Dedifferentiated amniotic fluid mesenchymal stem cell (primary cell): Measurements from ENCODE around the gene PDE4C.
"Not testable (repeated sequence)": the region's sequence is repeated elsewhere in the genome, so short reads cannot be mapped to it uniquely, and the experiment has no call there.

Source experiments
- DNase-seq: peaks from one replicate; pipeline ENCODE4 v3.0.0-alpha.2; 2016; ENCODE audit errors: extremely low spot score

PDE4C gene

DNA sequence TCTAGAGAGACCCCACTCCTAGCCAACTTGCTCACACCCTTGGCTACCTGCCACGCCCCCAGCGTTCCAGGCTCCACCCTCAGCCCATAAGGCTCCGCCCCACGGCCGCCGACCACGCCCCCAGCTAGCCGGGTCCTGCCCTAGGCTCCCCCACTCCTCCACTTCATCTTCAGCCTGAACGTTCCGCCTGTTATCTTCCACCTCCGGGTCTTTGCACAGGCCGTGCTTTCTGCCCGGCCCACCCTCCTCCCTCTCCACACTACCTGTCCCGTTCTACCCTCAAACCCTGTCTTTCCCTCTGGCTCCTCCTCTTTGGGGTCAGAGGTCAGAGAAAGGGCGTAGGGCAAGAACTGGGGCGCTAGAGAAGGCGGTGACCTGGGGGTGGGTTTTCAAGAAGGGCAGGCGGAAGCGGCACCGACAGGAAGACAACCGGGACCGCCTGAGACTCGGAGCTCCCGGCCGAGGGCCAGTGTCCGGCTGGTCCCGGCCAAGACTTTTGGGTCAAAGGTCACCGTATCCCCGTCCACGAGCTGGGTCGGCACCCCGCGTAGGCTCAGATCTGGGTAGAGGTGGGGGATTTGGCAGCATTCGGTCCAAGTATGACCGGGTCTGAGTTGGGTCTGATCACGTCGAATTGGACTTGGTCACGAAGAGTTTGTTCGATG, 2.2 kb downstream of the PDE4C start:
- DNase-seq: no peak

- DNase-seq: no peak
These were observed 4.2 kb downstream of the PDE4C start for GRCh38 chr19:18221815-18222725.

DNA sequence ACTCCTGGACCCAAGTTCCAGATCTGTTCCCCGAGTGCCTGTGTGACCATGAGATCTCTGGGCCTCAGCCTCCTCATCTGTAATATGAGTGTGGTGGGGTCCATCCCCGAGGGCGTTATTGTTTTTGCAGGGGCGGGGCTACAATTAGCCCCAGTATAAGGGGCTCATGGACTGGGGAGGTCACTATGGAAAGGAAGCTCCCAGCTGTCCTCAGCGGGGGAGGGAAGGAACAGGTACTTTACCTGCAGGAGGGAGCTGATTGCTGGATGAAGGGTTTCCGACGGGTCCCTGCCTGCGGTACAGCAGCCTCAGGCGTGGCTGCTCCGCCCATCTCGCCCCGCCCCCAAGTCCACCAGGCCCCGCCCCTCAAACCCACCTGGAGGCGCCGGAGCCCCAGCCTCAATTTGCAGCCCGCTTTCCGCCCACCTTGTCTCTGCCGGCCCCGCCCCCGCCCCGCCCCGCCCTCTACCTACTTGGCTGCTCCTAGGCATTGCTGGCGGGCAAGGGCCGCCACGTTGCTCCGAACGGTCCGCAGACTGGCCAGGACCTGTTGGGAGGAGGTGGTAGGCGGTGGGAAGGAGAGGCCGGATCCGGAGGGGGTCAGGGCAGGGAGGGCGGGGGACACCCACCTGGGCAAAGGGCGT, 5.5 kb downstream of the PDE4C start:
- no peak for DNase-seq

GRCh38 chr19:18219911-18220631, 6.2 kb downstream of the PDE4C start:
- DNase-seq: no peak

- DNase-seq: no peak
These were observed 7.6 kb downstream of the PDE4C start for GRCh38 chr19:18218600-18218999.

DNA sequence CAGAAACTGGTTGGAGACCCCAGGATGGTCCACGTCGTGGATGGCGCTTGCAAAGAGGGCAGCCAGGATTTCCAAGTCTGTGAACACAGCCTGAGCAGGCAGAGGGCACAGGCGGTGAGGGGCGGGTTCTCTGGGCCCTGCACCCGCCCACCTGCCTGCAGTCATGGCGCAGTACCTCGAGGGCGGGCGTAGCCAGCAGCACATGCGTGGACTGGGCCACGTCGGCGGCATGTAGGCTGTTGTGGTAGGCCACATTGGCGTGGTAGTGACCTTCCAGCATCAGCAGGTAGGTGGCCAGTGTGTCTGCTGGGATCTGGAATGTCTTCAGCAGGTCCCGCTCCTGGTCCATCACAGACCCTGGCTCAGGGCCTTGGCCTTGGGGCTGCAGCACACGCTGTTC, 8.1 kb downstream of the PDE4C start:
- no peak for DNase-seq

- no peak for DNase-seq
These were observed 9.4 kb downstream of the PDE4C start for GRCh38 chr19:18216789-18217188.

GRCh38 chr19:18214779-18215433, 11.3 kb downstream of the PDE4C start:
- DNase-seq: no peak

DNA sequence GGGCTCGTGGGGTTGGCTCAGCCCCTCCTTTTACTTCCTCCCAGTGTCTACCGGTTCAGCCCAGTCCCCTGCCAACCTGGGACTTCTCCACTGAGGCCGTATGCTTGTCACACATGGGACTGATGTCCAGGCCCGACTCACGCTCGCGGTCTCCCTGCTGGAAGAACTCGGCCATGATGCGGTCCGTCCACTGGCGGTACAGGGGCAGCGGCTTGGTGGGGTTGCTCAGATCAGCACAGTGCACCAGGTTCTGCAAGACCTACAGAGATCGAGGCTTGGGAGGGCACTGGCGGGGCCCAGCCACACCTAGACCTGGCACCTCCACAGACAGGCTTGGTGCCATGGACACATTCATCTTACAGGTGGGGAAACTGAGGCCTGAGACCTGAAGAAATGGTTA, 14.6 kb downstream of the PDE4C start:
- no peak for DNase-seq

DNA sequence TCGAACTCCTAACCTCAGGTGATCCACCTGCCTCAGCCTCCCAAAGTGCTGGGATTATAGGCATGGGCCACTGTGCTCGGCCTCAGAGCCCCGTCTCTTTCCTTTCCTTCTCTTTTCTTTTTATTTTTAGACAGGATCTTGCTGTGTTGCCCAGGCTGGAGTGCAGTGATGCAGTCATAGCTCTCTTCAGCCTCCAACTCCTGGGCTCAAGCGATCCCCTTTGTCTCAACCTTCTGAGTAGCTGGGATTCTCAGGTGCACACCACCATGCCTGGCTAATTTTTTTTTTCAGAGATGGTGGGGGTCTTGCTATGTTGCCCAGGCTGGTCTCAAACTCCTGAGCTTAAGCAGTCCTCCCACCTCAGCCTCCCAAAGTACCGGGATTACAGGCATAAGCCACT, 16.3 kb downstream of the PDE4C start:
- DNase-seq: not testable (repeated sequence)

DNA sequence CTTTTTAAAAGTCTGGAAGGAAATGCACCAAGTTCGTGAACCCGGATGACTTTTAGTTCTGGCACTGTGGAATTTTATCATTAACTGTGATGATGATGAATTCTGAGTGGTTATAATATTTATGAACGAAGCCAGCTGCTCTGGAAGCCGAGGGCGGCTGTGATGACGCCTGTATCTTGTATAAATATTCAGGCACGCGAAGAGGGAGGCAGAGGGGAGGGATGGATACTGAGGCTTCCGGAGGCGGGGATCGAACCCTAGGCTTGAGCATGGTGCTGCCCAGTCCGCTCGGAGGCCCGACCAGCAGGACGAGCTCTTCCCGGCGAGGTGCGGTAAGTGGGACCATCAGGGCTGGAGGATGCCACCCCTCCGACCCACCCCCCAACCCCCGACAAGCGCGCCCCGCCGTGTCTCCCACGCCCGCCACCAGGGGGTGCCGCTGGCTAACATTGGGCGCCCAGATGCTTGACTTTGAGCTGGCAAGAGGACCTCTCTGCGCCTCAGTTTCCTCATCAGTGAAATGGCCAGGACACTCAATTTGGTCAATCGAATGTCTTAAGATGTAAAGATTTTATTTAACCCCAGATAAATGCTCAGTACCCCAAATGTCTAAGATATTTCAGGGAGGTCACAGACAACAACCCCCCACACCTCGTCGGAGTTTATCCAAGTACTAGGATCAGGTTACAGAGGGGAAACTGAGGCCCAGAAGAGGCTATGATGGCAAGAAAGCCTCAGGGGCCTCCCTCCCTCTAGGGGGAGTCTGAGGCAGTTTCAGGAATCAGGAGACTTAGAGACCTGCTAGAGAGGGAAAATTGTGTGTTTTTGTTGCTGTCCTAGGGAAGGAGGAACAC, 17.9 kb downstream of the PDE4C start:
- DNase-seq: no peak

GRCh38 chr19:18206018-18206417, 20.2 kb downstream of the PDE4C start:
- DNase-seq: no peak

DNA sequence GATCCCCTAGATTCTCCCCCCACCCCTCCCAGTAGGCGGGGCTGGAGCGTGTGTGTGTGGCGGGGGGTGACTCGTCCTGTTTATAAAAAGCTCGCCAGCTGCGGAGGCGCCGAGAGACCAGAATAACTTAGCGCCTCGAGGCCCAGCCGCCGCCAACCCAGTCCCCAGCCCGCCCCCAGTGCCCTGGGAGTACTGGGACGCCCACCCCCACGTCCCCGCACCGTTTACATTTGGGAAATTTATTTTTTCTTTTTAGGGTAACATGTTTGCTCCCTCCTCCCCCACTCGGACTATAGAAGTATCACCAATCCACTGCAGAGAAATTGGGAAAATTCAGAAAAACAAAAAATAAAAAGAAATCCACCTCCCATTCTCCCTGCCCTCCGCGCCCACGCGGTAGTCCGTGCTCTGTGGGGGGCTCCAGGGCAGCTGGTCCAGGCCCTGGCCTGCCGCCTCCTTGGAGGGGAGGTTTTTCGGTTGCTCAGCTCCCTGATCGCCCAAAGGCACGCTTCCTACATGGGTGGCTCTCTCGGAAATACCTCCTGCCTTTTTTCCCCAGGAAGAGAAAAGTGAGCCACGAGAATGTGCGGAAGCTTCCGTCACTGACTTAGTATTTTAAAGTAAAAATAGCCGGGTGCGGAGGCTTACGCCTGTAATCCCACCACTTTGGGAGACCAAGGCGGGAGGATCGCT, 20.9 kb downstream of the PDE4C start:
- peak; percentile 55 for DNase-seq

DNA sequence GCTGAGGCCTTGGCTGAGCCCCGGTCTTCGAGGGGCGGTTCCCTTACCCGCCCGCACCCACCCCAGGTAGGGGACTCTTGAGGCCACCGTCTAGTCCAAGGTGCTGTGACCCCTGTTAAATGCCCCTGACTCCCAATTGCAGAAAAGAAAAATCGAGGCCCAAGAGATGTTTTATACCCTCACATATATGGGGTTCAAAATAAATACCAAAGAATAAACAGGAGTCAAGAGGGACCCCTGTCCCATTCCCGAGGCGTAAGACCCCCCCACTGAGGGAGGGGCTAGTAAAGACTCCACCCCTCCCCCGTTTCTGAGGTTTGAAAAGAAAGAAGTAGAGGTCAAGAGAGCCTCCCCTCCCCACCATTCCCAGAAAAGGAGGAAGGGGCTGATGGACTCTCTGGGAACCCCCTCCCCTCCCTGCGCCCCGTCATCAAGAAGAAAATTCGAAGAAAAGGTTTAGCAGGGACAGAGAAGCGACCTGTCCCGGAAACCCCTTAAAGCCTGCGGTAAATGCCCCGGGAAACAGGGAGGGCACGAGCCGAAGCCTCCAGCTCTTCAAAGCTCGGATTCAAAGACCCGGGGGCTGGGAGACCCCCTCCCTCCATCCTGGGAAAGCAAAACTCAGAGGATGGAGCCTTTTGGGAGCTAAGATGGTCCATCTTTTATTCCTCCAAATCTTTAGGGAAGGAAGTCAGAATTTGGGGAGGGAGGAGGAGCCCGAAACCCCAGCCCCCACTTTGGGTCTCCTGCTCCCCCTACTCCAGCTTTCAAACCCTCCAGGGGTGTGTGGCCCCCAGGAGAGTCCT, 21.6 kb downstream of the PDE4C start:
- DNase-seq: no peak

- DNase-seq: peak; percentile 100
These were observed 22.3 kb downstream of the PDE4C start, which contains the start of gene RAB3A for GRCh38 chr19:18203863-18204393. RAB3A (minus strand) TSS chr19:18204042; CDS start chr19:18202740, 1,302 bp downstream.

GRCh38 chr19:18203408-18203862, 22.8 kb downstream of the PDE4C start:
- DNase-seq: no peak

GRCh38 chr19:18202778-18203407, 23.3 kb downstream of the PDE4C start:
- DNase-seq: no peak

GRCh38 chr19:18202397-18202777, 23.9 kb downstream of the PDE4C start:
- no peak for DNase-seq
